ENCODE data around the gene ENPP3.

Gene ENPP3

GRCh38 chr6:131687022-131687421 is 49.9 kb downstream of the ENPP3 start:
- no peaks in the 10 kb centered on the region for H3K9me3 ChIP-seq (ENCODE audit: control insufficient read depth, low read length)
- no peak overlapping the region for H3K4me3 ChIP-seq (ENCODE audit: low read depth, low read length)
- no peak overlapping the region for H3K27ac ChIP-seq
- H3K27me3 ChIP-seq (ENCODE audit: control insufficient read depth, insufficient read depth, low read length) = no peaks in the 10 kb centered on the region
- no peaks in the 10 kb centered on the region for H3K79me2 ChIP-seq
- TF ChIP-seq CTCF (IDR thresholded peaks at IDR 0.05) = no peak
- H3K4me1 ChIP-seq = no peaks in the 10 kb centered on the region
- H3K4me2 ChIP-seq (ENCODE audit: low read length) = no peak overlapping the region
- H3K36me3 ChIP-seq (ENCODE audit: control insufficient read depth, insufficient read depth, low read length) = no peaks in the 10 kb centered on the region
- H2AFZ ChIP-seq = no peak overlapping the region
- no peak overlapping the region for H3K9ac ChIP-seq

GRCh38 chr6:131688286-131688685 is 51.2 kb downstream of the ENPP3 start:
- no peaks in the 10 kb centered on the region for H3K9me3 ChIP-seq (ENCODE audit: control insufficient read depth, low read length)
- H3K27ac ChIP-seq = no peak overlapping the region
- H2AFZ ChIP-seq = no peak overlapping the region
- H3K79me2 ChIP-seq = no peaks in the 10 kb centered on the region
- H3K4me3 ChIP-seq (ENCODE audit: low read depth, low read length) = no peak overlapping the region
- no peaks in the 10 kb centered on the region for H3K36me3 ChIP-seq (ENCODE audit: control insufficient read depth, insufficient read depth, low read length)
- H3K4me2 ChIP-seq (ENCODE audit: low read length) = no peak overlapping the region
- no peaks in the 10 kb centered on the region for H3K4me1 ChIP-seq
- TF ChIP-seq CTCF (IDR thresholded peaks at IDR 0.05) = no peak
- no peak overlapping the region for H3K9ac ChIP-seq
- no peaks in the 10 kb centered on the region for H3K27me3 ChIP-seq (ENCODE audit: control insufficient read depth, insufficient read depth, low read length)

- no peaks in the 10 kb centered on the region for H3K79me2 ChIP-seq
- no peaks in the 10 kb centered on the region for H3K36me3 ChIP-seq (ENCODE audit: control insufficient read depth, insufficient read depth, low read length)
- H3K27me3 ChIP-seq (ENCODE audit: control insufficient read depth, insufficient read depth, low read length) = no peaks in the 10 kb centered on the region
- no peak overlapping the region for H3K4me2 ChIP-seq (ENCODE audit: low read length)
- no peak for TF ChIP-seq CTCF (IDR thresholded peaks at IDR 0.05)
- H3K4me1 ChIP-seq = no peaks in the 10 kb centered on the region
- no peak overlapping the region for H3K4me3 ChIP-seq (ENCODE audit: low read depth, low read length)
- no peak overlapping the region for H2AFZ ChIP-seq
- no peaks in the 10 kb centered on the region for H3K9me3 ChIP-seq (ENCODE audit: control insufficient read depth, low read length)
- H3K27ac ChIP-seq = no peak overlapping the region
- H3K9ac ChIP-seq = no peak overlapping the region
Measured at GRCh38 chr6:131692031-131692430, 54.9 kb downstream of the ENPP3 start.

GRCh38 chr6:131692589-131692988 is 55.5 kb downstream of the ENPP3 start:
- Histone ChIP-seq H3K4me2 (ENCODE audit: low read length) (no peak overlapping the region), H3K27me3 (ENCODE audit: control insufficient read depth, insufficient read depth, low read length) (no peaks in the 10 kb centered on the region), H3K79me2 (no peaks in the 10 kb centered on the region), H2AFZ (no peak overlapping the region), H3K4me1 (no peaks in the 10 kb centered on the region), H3K4me3 (ENCODE audit: low read depth, low read length) (no peak overlapping the region), H3K36me3 (ENCODE audit: control insufficient read depth, insufficient read depth, low read length) (no peaks in the 10 kb centered on the region), H3K9ac (no peak overlapping the region), H3K9me3 (ENCODE audit: control insufficient read depth, low read length) (no peaks in the 10 kb centered on the region), H3K27ac (no peak overlapping the region)
- no peak for TF ChIP-seq CTCF (IDR thresholded peaks at IDR 0.05)

GRCh38 chr6:131693384-131693783 is 56.3 kb downstream of the ENPP3 start:
- no peak overlapping the region for H3K4me3 ChIP-seq (ENCODE audit: low read depth, low read length)
- no peaks in the 10 kb centered on the region for H3K27me3 ChIP-seq (ENCODE audit: control insufficient read depth, insufficient read depth, low read length)
- H3K4me1 ChIP-seq = no peaks in the 10 kb centered on the region
- no peaks in the 10 kb centered on the region for H3K9me3 ChIP-seq (ENCODE audit: control insufficient read depth, low read length)
- H3K27ac ChIP-seq = no peak overlapping the region
- no peak overlapping the region for H2AFZ ChIP-seq
- no peaks in the 10 kb centered on the region for H3K79me2 ChIP-seq
- no peak overlapping the region for H3K4me2 ChIP-seq (ENCODE audit: low read length)
- TF ChIP-seq CTCF (IDR thresholded peaks at IDR 0.05) = no peak
- no peak overlapping the region for H3K9ac ChIP-seq
- no peaks in the 10 kb centered on the region for H3K36me3 ChIP-seq (ENCODE audit: control insufficient read depth, insufficient read depth, low read length)

All from parathyroid adenoma (tissue), 2 donors.